ENCODE results near the gene SLC4A4.

The SLC4A4 gene

GRCh38 chr4:71587995-71588394 is 249.2 kb downstream of the SLC4A4 start:
- in situ Hi-C loops (cut with MboI; ENCODE audit: low sequenced_read_pairs) = no loop called here

- in situ Hi-C loops (cut with MboI; ENCODE audit: low sequenced_read_pairs) = no loop called here
Observed at GRCh38 chr4:71592793-71593192, 254.0 kb downstream of the SLC4A4 start.

DNA sequence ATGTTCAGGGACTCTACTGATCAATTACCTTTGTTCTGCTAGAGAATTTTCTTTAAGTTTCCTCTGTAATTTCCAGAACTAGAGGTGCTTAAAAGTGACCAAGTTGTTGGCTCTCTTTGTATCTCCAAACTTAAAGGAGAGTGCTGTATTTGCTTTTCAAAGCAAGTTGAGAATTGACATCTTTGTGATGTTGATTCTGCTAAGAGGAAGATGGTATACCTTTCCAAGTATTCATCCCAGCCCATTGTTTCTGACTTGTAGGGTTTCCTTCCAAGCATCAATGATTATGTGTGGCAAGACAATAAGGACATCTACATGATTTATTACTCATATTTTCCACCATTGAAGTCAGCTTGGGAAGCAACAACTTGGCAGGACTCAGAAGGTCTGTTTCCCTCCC is 254.5 kb downstream of the SLC4A4 start:
- in situ Hi-C loops (cut with MboI; ENCODE audit: low sequenced_read_pairs) = no loop called here

DNA sequence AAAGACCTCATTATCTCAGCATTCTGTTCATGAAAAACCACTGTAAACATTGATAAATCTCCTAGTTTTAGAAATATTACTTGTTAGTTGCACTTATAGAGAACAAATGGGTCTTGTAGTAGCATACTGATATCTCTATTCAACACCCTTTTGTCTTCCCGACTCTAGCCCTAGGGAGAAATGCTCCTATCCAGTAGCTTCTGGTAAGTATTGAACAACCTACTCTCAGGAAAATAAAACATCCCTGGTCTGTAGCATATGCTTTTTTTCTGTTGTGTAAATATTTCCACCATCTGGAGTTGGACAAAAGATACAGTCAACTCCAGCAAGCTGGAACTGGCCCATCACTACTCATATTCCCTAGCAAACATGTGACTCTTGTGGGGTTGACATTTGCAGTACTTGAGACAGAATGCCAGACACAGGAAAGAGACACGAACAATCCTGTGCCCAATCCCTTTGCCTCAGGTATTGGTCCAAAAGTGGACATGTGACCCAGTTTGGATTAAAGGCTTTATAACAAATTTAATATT is 256.8 kb downstream of the SLC4A4 start:
- in situ Hi-C loops (cut with MboI; ENCODE audit: low sequenced_read_pairs) = no loop called here

DNA sequence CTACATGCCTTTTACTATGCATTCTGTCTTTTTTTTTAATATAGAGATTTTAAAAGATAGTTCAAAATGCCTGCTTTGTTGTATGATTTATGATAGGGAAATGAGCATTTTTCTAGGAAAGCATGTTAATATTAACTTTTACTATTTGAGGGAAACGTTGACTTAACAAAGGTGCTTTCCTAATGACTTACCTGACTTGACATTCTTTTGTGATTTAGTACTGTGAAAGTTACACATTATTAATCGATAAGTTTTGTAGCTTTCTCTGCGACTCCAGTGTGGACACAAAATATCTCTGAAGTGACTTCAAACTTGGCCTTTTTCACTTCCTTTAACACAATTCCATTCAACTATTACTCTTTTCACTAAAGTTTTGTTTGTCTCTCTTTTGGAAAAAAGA is 260.8 kb downstream of the SLC4A4 start:
- in situ Hi-C loops (cut with MboI; ENCODE audit: low sequenced_read_pairs) = no loop called here

DNA sequence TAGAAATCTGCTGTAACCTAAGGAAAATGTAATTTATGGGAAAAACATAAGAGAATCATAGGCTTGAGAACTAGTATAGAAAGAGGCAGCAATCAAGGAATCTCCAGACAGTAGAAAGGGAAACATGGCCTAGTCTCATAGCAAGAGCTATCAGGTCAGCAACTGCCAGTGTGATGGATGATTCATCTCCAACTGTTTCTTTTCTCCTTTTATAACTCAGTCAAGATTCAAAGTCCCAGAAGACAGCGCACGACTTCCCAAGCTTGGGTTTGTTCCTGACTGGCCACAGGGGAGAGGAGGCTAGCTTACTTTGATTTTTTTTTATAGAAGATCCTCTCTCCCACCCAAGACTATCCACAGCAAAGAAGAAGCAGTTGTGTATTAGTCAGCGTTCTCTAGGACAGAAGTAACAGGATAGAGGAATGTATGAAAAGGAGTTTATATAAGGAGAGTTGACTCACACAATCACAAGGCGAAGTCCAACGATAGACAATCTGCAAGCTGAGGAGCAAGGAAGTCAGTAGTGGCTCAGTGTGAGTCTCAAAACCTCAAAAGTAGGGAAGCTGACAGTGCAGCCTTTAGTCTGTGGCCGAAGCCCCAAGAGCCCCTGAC is 263.6 kb downstream of the SLC4A4 start:
- in situ Hi-C loops (cut with MboI; ENCODE audit: low sequenced_read_pairs) = no loop called here

DNA sequence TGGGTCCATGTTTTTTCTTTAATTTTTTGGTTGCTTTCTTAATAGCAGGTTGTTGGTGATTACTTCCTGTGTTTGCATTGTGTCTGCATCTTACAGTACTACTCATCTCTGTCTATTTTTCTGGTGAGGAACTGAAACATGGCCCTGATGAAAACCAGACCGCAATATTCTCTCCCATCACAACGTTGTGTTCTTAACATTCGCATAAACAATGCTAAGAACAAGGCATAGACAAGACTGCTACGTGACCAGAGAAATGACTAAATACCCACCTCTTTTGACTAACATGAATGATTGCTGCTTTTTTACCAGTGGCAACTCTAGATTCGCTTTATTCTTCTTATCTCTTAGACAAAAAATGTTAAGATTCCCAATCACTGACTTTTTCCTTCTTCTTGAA is 266.0 kb downstream of the SLC4A4 start:
- in situ Hi-C loops (cut with MboI; ENCODE audit: low sequenced_read_pairs) = no loop called here

- in situ Hi-C loops (cut with MboI; ENCODE audit: low sequenced_read_pairs) = no loop called here
Observed at GRCh38 chr4:71607109-71607508, 268.3 kb downstream of the SLC4A4 start.

GRCh38 chr4:71607780-71608677 is 269.2 kb downstream of the SLC4A4 start:
- in situ Hi-C loops (cut with MboI; ENCODE audit: low sequenced_read_pairs) = no loop called here

GRCh38 chr4:71608678-71609071 is 269.9 kb downstream of the SLC4A4 start:
- in situ Hi-C loops (cut with MboI; ENCODE audit: low sequenced_read_pairs) = no loop called here

GRCh38 chr4:71609167-71609566 is 270.3 kb downstream of the SLC4A4 start:
- in situ Hi-C loops (cut with MboI; ENCODE audit: low sequenced_read_pairs) = no loop called here

- in situ Hi-C loops (cut with MboI; ENCODE audit: low sequenced_read_pairs) = no loop called here
Observed at GRCh38 chr4:71609651-71610050, 270.8 kb downstream of the SLC4A4 start.

DNA sequence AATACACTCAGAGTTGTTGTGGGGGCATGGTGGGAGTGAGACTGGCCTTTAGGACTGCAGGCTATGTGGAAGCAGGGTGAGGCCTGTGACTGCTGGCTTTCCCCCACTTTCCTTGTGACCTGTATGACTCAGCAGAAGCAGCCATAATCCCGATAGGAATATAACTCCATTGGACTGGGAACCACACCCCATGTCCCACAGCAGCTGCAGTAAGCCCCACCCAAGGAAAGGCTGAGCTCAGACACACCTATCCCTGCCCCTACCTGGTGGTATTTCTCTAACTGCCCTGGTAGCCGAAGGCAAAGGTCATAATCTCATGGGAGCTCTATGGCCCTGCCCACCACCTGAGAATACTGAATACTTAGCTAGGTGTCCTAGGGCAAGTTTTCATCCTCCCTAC is 275.8 kb downstream of the SLC4A4 start:
- in situ Hi-C loops (cut with MboI; ENCODE audit: low sequenced_read_pairs) = no loop called here

DNA sequence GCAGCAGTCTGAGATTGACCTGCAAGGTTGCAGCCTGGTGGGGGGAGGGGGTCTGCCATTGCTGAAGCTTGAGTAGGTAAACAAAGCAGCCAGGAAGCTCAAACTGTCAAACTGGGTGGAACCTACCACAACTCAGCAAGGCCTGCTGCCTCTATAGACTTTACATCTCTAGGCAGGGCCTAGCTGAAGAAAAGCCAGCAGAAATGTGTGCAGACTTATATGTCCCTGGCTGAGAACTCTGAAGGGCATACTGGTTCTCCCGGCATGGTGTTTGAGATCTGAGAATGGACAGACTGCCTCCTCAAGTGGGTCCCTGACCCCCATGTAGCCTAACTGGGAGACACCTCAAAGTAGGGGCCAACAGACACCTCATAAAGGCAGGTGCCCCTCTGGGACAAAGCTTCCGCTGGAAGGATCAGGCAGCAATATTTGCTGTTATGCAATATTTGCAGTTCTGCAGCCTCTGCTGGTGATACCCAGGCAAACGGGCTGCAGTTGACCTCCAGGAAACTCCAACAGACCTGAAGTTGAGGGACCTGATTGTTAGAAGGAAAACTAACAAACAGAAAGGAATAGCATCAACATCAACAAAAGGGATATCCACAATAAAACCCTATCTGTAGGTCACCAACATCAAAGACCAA is 277.5 kb downstream of the SLC4A4 start:
- in situ Hi-C loops (cut with MboI; ENCODE audit: low sequenced_read_pairs) = no loop called here
